Breast epithelium (tissue), 4 donors: ENCODE results near the gene FEZF2. TPM values are rescaled to one million over a fixed set of nuclear protein-coding genes. Genes with fewer than 3 reads are reported as not detected.

Source experiments
- DNase-seq, 2 donors: peaks; one replicate each; pipeline ENCODE4 v3.0.0-alpha.2; 2019; ENCODE audit warnings: low spot score in 2 of 2
- H3K27ac ChIP-seq, 2 donors: fragments of 200-600 bp; sonication (generic) in 1 of 2; one replicate each; pipeline ENCODE4 v1.5.1; 2016 to 2019; ENCODE audit warnings: mild to moderate bottlenecking in 1 of 2
- H3K27me3 ChIP-seq, 2 donors: fragments of 200-600 bp; sonication (generic) in 1 of 2; one replicate each; pipeline versions ENCODE4 v1.5.1 to v1.6.0; 2017 to 2019; ENCODE audit warnings: control low read depth in 1 of 2, mild to moderate bottlenecking in 1 of 2
- H3K36me3 ChIP-seq: fragments of 200-600 bp; one replicate; pipeline ENCODE4 v1.5.1; 2019
- H3K4me1 ChIP-seq, 2 donors: fragments of 200-600 bp; sonication (generic); one replicate each; pipeline ENCODE4 v1.5.1; 2016 to 2019; ENCODE audit warnings: control low read depth in 1 of 2
- H3K4me3 ChIP-seq, 3 donors: fragments of 200-600 bp; sonication (generic); 1 replicate in 2 of 3; 2 replicates in 1 of 3; pipeline ENCODE4 v1.5.1; 2016 to 2019; ENCODE audit warnings: mild to moderate bottlenecking in 3 of 3, moderate library complexity in 2 of 3
- H3K9me3 ChIP-seq, 2 donors: fragments of 200-600 bp; sonication (generic) in 1 of 2; one replicate each; pipeline ENCODE4 v1.5.1; 2016 to 2019; ENCODE audit warnings: control low read depth in 1 of 2
- POLR2A ChIP-seq: fragments of 450-650 bp; IDR thresholded peaks from one replicate; pipeline ENCODE4 v1.6.1; 2016; ENCODE audit warnings: antibody characterized with exemption, mild to moderate bottlenecking, moderate library complexity
- POLR2AphosphoS5 ChIP-seq, 3 donors: sonication (generic); formaldehyde crosslinking; IDR thresholded peaks; one replicate each; pipeline ENCODE4 v1.6.1; 2017; ENCODE audit warnings: antibody characterized with exemption in 3 of 3
- intact Hi-C: fragments of 100-400 bp; cut with DNase I; formaldehyde crosslinking; loops from one replicate; pipeline ENCODE4 v1.15.1; 2023; ENCODE audit warnings: low total_unique reads
- total RNA-seq, 3 donors: library from RNA; depleted of rRNA; stranded (reverse); fragments of >200 nt; gene quantifications; one replicate each; pipeline ENCODE4 v1.1.0, GENCODE V29; 2016
- TF ChIP-seq, protein P1 (sequence below), 3 donors: fragments of 450-650 bp; IDR thresholded peaks; one replicate each; pipeline ENCODE4 v1.5.1; 2016 to 2017; ENCODE audit warnings: antibody characterized with exemption in 3 of 3, mild to moderate bottlenecking in 3 of 3, moderate library complexity in 3 of 3

Gene FEZF2
- total RNA-seq, 3 donors from 2014 or later, result not detected

DNA sequence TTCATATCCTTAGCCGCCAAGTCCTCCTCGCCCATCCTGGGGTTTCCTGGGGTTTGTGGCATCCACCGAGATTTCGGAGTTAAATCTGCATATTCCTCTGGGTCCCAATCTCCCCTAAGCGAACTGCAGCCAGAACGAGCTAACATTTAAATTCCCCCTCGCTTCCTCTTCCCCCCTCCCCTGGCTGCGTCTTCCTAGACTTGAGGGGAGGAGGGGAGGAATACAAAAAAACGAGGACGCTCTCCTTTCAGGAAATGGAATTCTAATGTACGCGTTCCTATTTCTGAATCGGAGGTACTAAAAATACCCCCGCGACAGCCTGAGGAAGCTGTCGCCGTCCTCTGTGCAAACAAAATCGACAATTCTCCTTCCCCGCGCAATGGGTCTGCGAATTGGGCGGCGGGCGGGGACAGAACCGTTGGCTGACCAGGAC is 5.6 kb downstream of the FEZF2 start:
- TF ChIP-seq, protein P1, sequence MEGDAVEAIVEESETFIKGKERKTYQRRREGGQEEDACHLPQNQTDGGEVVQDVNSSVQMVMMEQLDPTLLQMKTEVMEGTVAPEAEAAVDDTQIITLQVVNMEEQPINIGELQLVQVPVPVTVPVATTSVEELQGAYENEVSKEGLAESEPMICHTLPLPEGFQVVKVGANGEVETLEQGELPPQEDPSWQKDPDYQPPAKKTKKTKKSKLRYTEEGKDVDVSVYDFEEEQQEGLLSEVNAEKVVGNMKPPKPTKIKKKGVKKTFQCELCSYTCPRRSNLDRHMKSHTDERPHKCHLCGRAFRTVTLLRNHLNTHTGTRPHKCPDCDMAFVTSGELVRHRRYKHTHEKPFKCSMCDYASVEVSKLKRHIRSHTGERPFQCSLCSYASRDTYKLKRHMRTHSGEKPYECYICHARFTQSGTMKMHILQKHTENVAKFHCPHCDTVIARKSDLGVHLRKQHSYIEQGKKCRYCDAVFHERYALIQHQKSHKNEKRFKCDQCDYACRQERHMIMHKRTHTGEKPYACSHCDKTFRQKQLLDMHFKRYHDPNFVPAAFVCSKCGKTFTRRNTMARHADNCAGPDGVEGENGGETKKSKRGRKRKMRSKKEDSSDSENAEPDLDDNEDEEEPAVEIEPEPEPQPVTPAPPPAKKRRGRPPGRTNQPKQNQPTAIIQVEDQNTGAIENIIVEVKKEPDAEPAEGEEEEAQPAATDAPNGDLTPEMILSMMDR (IDR thresholded peaks at IDR 0.05), result no peak
- intact Hi-C loops, result no loop called here
- Histone ChIP-seq H3K27me3 (peaks cover 0 to 55% of the 10 kb centered on the region in 2 donors), H3K27ac (no peak overlapping the region), H3K36me3 (no peaks in the 10 kb centered on the region), H3K9me3 (no peaks in the 10 kb centered on the region), H3K4me1 (peaks cover 0 to 4% of the 10 kb centered on the region in 2 donors), H3K4me3 (no peak overlapping the region)
- no peak for DNase-seq

DNA sequence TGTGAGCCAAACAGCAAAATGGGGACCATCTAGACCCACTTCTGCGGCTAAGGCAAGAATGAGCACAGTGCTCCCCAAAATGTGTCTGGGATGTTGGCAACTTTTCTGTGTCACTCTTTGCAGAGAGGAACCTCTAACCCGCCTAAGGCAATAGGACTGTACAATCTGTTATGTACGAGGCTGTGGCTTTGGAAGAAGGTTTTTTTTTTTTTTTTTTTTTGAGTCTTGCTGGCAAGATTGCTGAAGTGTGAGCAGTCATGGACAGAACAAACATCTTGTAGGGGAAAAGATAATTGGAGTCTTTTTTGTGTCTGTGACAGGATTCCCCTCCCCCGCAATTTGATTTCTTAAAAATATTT is 7.2 kb downstream of the FEZF2 start:
- no peak overlapping the region for H3K4me3 ChIP-seq
- H3K27me3 ChIP-seq, result peaks cover 0 to 38% of the 10 kb centered on the region in 2 donors
- H3K4me1 ChIP-seq, result peaks cover 0 to 4% of the 10 kb centered on the region in 2 donors
- H3K36me3 ChIP-seq, result no peaks in the 10 kb centered on the region
- H3K27ac ChIP-seq, result no peak overlapping the region
- no peaks in the 10 kb centered on the region for H3K9me3 ChIP-seq
- TF ChIP-seq POLR2AphosphoS5 (IDR thresholded peaks at IDR 0.05) (no peak), POLR2A (no peak)
- intact Hi-C loops, result no loop called here
- no peak for DNase-seq

DNA sequence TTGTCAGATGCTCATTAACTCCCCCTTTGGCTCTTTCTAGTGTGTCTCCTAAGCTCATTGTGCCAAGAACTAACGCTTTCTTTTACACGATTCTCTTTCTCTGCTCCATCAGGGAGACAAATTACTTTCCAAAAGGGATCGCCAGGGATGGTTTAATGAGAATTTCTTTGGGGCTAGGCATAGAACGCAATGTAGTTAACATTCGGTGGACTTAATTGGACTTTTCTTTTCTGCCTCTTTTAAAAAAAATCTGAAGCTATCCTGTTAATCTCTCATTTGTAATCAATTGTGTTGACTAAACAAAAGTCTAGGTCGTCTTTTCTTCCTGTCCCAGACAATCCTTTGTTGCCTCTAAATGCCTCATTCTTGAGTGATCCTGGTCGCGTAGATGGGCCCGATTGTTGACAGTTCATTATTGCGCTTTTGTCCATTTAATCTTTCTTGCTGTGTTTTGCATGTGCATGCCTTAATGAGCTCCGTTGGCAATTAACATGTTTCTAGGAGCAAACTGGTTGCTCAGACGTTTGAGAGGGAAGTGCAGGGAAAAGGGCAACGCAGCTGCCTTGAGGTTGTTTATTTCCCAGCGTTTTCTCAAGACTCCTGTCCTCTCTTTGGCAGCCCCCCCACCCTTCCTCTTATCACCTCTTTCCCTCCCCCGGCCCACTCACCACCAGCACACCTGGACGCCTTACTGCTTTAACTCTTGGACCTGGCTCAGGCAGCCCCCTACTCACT is 7.8 kb downstream of the FEZF2 start:
- intact Hi-C loops, result no loop called here
- Histone ChIP-seq H3K27ac (no peak overlapping the region), H3K27me3 (peaks cover 0 to 32% of the 10 kb centered on the region in 2 donors), H3K9me3 (no peaks in the 10 kb centered on the region), H3K4me3 (no peak overlapping the region), H3K36me3 (no peaks in the 10 kb centered on the region), H3K4me1 (peaks cover 0 to 4% of the 10 kb centered on the region in 2 donors)
- TF ChIP-seq POLR2A, result no peak
- TF ChIP-seq, protein P1 (IDR thresholded peaks at IDR 0.05), result no peak
- no peak for TF ChIP-seq POLR2AphosphoS5 (IDR thresholded peaks at IDR 0.05)
- DNase-seq, result no peak

DNA sequence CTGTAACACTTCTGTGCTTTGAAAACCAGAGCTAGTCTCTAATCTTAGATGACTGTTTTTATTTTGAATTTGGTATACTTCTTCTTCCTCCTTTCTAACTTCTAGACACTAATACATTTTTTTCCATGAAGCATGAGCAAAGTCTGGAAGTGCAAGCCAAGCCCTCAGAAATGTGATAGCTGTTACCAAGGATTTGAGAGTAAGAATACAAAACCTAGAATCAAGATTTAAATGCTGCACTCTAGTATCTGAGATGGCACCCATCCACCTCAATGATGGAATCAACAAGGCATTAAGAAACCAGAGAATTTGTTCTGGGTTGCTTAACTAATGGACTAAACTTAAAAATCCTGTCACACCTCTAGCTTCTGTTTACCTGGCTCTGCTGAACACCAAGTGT is 9.2 kb downstream of the FEZF2 start:
- Histone ChIP-seq H3K36me3 (no peaks in the 10 kb centered on the region), H3K4me3 (no peak overlapping the region), H3K27me3 (peaks cover 0 to 19% of the 10 kb centered on the region in 2 donors), H3K9me3 (no peaks in the 10 kb centered on the region), H3K4me1 (peaks cover 0 to 4% of the 10 kb centered on the region in 2 donors), H3K27ac (no peak overlapping the region)
- DNase-seq, result no peak
- intact Hi-C loops, result no loop called here
- TF ChIP-seq POLR2AphosphoS5 (IDR thresholded peaks at IDR 0.05) (no peak), POLR2A (no peak)
- TF ChIP-seq, protein P1 (IDR thresholded peaks at IDR 0.05), result no peak

DNA sequence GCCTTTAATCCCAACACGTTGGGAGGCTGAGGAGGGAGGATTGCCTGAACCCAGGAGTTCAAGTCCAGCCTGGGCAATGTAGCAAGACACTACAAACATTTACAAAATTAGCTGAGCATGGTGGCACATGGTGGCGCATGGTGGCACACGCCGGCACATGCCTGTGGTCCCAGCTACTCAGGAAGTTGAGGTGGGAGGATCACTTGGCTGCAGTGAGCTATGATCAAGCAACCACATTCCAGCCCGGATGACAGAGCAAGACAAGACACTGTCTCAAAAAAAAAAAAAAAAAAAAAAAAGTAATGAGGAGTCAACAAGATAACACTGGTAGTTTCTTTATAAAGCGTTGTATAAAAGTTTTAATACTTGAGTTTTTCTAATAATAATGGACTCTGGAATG is 10.1 kb downstream of the FEZF2 start:
- intact Hi-C loops, result no loop called here
- Histone ChIP-seq H3K4me3 (no peak overlapping the region), H3K9me3 (no peaks in the 10 kb centered on the region), H3K36me3 (no peaks in the 10 kb centered on the region), H3K27ac (no peak overlapping the region), H3K4me1 (no peaks in the 10 kb centered on the region), H3K27me3 (peaks cover 0 to 10% of the 10 kb centered on the region in 2 donors)
- TF ChIP-seq POLR2A (no peak), POLR2AphosphoS5 (IDR thresholded peaks at IDR 0.05) (no peak)
- TF ChIP-seq, protein P1 (IDR thresholded peaks at IDR 0.05), result no peak
- no peak for DNase-seq
